HEK293T (cell line): ENCODE results near the gene GPR152.

Source experiments
- CTCF ChIA-PET: fragments of 350-600 bp; formaldehyde crosslinking; extraction: SDS; loops from one replicate; lab custom pipeline; 2021; ENCODE audit warnings: antibody characterized with exemption, inconsistent platforms; lab: Yijun Ruan, JAX
- POLR2A ChIA-PET: fragments of 350-600 bp; formaldehyde crosslinking; extraction: SDS; loops from one replicate; lab custom pipeline; 2020; ENCODE audit warnings: antibody characterized with exemption, inconsistent platforms; lab: Yijun Ruan, JAX
- DNase-seq: peaks from one replicate; pipeline ENCODE4 v3.0.0; 2012; ENCODE audit warnings: mixed read lengths; ENCODE audit errors: extremely low spot score
- ARNT ChIP-seq: fragments of 450-650 bp; IDR thresholded peaks from 2 replicates; pipeline ENCODE4 v1.6.1; 2017; ENCODE audit warnings: mild to moderate bottlenecking
- BHLHE40 ChIP-seq: fragments of 450-650 bp; IDR thresholded peaks from 2 replicates; pipeline ENCODE4 v1.6.1; 2016; ENCODE audit warnings: mild to moderate bottlenecking, moderate library complexity, borderline replicate concordance
- CTBP1 ChIP-seq: fragments of 450-650 bp; IDR thresholded peaks from 2 replicates; pipeline ENCODE4 v1.6.1; 2016; ENCODE audit warnings: borderline replicate concordance
- FOXK2 ChIP-seq: fragments of 450-650 bp; IDR thresholded peaks from 2 replicates; pipeline ENCODE4 v1.6.1; 2016; ENCODE audit warnings: mild to moderate bottlenecking
- FOXM1 ChIP-seq: fragments of 450-650 bp; IDR thresholded peaks from 2 replicates; pipeline ENCODE4 v1.6.1; 2017; ENCODE audit warnings: mild to moderate bottlenecking, borderline replicate concordance
- NFRKB ChIP-seq: fragments of 450-650 bp; IDR thresholded peaks from 2 replicates; pipeline ENCODE4 v1.6.1; 2016; ENCODE audit warnings: mild to moderate bottlenecking, moderate library complexity
- PKNOX1 ChIP-seq: fragments of 450-650 bp; IDR thresholded peaks from 2 replicates; pipeline ENCODE4 v1.6.1; 2016
- SUZ12 ChIP-seq: fragments of 450-650 bp; IDR thresholded peaks from 2 replicates; pipeline ENCODE4 v1.6.1; 2016; ENCODE audit warnings: mild to moderate bottlenecking
- TARDBP ChIP-seq: fragments of 450-650 bp; IDR thresholded peaks from 2 replicates; pipeline ENCODE4 v1.6.1; 2016

GPR152 gene

GRCh38 chr11:67401495-67402191 lies 50.9 kb downstream of the GPR152 start, which contains the start of gene PPP1CA:
Gene PPP1CA (minus strand): TSS chr11:67401858. CDS start chr11:67401782, 76 bp downstream.
- TF ChIP-seq PKNOX1 (no peak), CTBP1 (no peak), BHLHE40 (no peak), SUZ12 (no peak), FOXM1 (peak; percentile 18; the same call in 1 of the 2 replicates), TARDBP (no peak), FOXK2 (no peak), ARNT (no peak), NFRKB (no peak)
- ChIA-PET CTCF (interaction anchor here (0.6 to 2.0 kb wide), 12 partner anchors 10 to 529 kb away, joined by 3 to 6 read pairs (median 4); partner anchors contain the start of gene RAD9A), POLR2A (interaction anchor here (0.6 to 4.2 kb wide), 29 partner anchors 10 to 181 kb away, joined by 3 to 50 read pairs (median 3); partner anchors contain the start of genes AIP, CORO1B, PTPRCAP and RAD9A)

More at GRCh38 chr11:67401495-67402191, 50.9 kb downstream of the GPR152 start, which contains the start of gene PPP1CA:
- DNase-seq: peak; percentile 99
